MM.1S (cell line): ENCODE data around the gene GPR155.

Source experiments
- DNase-seq: peaks from one replicate; pipeline ENCODE4 v3.0.0-alpha.2; 2015
- H2AFZ ChIP-seq: fragments of 300-600 bp; sonication (generic); 2 replicates; pipeline ENCODE4 v1.6.0; 2016; ENCODE audit warnings: antibody characterized with exemption, low read length
- H3F3A ChIP-seq: fragments of 300-600 bp; sonication (generic); 2 replicates; pipeline ENCODE4 v1.6.1; 2016; ENCODE audit warnings: mild to moderate bottlenecking, antibody characterized with exemption, low read length, moderate library complexity, mixed read lengths; ENCODE audit not compliant: insufficient read depth
- H3K27ac ChIP-seq: fragments of 300-600 bp; sonication (generic); 2 replicates; pipeline ENCODE4 v1.5.1; 2016; ENCODE audit warnings: mild to moderate bottlenecking, low read length
- H3K27me3 ChIP-seq: fragments of 300-600 bp; sonication (generic); replicated peaks from 2 replicates; pipeline ENCODE4 v1.6.0; 2016; ENCODE audit warnings: low read length; ENCODE audit not compliant: insufficient read depth
- H3K36me3 ChIP-seq: fragments of 300-600 bp; sonication (generic); replicated peaks from 2 replicates; pipeline ENCODE4 v1.6.1; 2016; ENCODE audit warnings: mild to moderate bottlenecking, low read length, mixed read lengths; ENCODE audit not compliant: insufficient read depth
- H3K4me1 ChIP-seq: fragments of 300-600 bp; sonication (generic); 2 replicates; pipeline ENCODE4 v1.6.1; 2016; ENCODE audit warnings: low read length, mixed read lengths
- H3K4me2 ChIP-seq: fragments of 300-600 bp; sonication (generic); 2 replicates; pipeline ENCODE4 v1.6.0; 2016; ENCODE audit warnings: low read depth, low read length
- H3K4me3 ChIP-seq: fragments of 300-600 bp; sonication (generic); 2 replicates; pipeline ENCODE4 v1.5.1; 2016; ENCODE audit warnings: low read length, mixed read lengths
- H3K79me2 ChIP-seq: fragments of 300-600 bp; sonication (generic); 2 replicates; pipeline ENCODE4 v1.6.1; 2016; ENCODE audit warnings: mixed run types, low read length, mixed read lengths
- H3K9ac ChIP-seq: fragments of 300-600 bp; sonication (generic); 2 replicates; pipeline ENCODE4 v1.6.1; 2016; ENCODE audit warnings: low read length, mixed read lengths
- H3K9me2 ChIP-seq: fragments of 300-600 bp; sonication (generic); replicated peaks from 2 replicates; pipeline ENCODE4 v1.6.1; 2016; ENCODE audit warnings: mild to moderate bottlenecking, low read length, mixed read lengths; ENCODE audit not compliant: insufficient read depth
- H3K9me3 ChIP-seq: fragments of 300-600 bp; sonication (generic); replicated peaks from 2 replicates; pipeline ENCODE4 v1.6.1; 2016; ENCODE audit warnings: mild to moderate bottlenecking, low read length, mixed read lengths; ENCODE audit not compliant: insufficient read depth
- H4K20me1 ChIP-seq: fragments of 300-600 bp; sonication (generic); 2 replicates; pipeline ENCODE4 v1.6.1; 2016; ENCODE audit warnings: mild to moderate bottlenecking, low read length, moderate library complexity, mixed read lengths; ENCODE audit not compliant: insufficient read depth
- EZH2 ChIP-seq: fragments of 300-600 bp; sonication (generic); optimal IDR thresholded peaks from 2 replicates; pipeline ENCODE3; 2017; ENCODE audit warnings: low read depth, mild to moderate bottlenecking, antibody characterized with exemption, low read length, mixed read lengths
- EZH2phosphoT487 ChIP-seq: fragments of 300-600 bp; sonication (generic); IDR thresholded peaks from 2 replicates; pipeline ENCODE4 v1.6.1; 2018; ENCODE audit warnings: antibody characterized with exemption, low read length
- TF ChIP-seq, protein P1 (sequence below): fragments of 300-600 bp; sonication (generic); IDR thresholded peaks from 2 replicates; pipeline ENCODE4 v1.5.1; 2016; ENCODE audit warnings: antibody characterized with exemption, low read length, mixed read lengths

The GPR155 gene

DNA sequence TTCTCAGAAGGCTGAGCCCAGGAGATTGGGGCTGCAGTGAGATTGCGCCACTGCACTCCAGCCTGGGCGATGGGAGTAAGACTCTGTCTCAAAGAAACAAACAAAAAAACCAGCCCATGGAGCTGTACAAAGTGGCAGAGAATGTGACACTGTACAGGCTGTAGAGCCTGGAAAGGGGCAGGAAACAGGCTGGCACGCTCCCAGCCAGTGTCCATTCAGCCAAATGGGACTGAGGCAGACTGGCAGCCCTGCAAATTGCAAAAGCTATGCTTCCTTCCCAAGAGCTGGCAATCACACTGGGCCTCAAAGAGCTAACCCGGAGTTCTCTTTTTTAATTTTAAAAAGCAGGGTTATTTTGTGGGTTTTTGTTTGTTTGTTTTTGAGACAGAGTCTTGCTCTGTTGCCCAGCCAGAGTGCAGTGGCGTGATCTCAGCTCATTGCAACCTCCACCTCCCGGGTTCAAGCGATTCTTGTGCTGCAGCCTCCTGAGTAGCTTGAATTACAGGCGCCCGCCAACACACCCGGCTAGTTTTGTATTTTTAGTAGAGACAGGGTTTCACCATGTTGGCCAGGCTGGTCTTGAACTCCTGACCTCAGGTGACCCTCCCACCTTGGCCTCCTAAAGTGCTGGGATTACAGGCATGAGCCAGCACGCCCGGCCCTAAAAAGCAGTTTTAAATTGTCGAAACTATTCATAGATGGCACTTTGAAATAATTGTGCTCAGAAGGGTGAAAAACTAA is 48.5 kb downstream of the GPR155 start:
- no peaks in the 10 kb centered on the region for H3K9me3 ChIP-seq
- no peak overlapping the region for H3K4me2 ChIP-seq
- H3K27me3 ChIP-seq, result no peaks in the 10 kb centered on the region
- H4K20me1 ChIP-seq, result no peaks in the 10 kb centered on the region
- H3K9ac ChIP-seq, result no peak overlapping the region
- no peaks in the 10 kb centered on the region for H3F3A ChIP-seq
- H3K36me3 ChIP-seq, result no peaks in the 10 kb centered on the region
- no peak for DNase-seq
- no peaks in the 10 kb centered on the region for H3K9me2 ChIP-seq
- no peak overlapping the region for H3K27ac ChIP-seq
- H2AFZ ChIP-seq, result no peak overlapping the region
- no peaks in the 10 kb centered on the region for H3K4me1 ChIP-seq
- H3K4me3 ChIP-seq, result no peak overlapping the region
- no peak for TF ChIP-seq EZH2
- no peak for TF ChIP-seq EZH2phosphoT487
- H3K79me2 ChIP-seq, result no peaks in the 10 kb centered on the region

DNA sequence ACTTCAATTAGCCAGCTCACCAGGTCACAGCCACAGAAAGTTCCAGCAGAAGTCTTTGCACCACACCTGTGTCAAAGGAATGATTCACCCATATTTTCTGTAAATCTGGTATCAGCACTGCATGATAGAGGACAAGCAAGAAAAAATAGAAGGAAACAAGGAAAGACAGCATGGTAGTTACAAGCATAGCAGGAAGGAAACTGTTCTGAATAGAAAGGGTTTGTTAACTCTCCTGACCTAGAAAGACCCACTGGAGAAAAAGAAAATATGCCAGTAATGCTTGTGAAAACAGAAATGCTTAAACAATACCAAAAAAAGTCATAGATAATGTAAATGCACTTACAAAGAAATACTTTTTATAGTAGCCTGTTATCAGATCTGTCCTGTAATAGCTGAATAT is 50.5 kb downstream of the GPR155 start:
- no peak overlapping the region for H3K4me2 ChIP-seq
- no peak overlapping the region for H2AFZ ChIP-seq
- H4K20me1 ChIP-seq, result no peaks in the 10 kb centered on the region
- H3K27ac ChIP-seq, result no peak overlapping the region
- no peak overlapping the region for H3K4me3 ChIP-seq
- no peaks in the 10 kb centered on the region for H3K9me3 ChIP-seq
- H3K27me3 ChIP-seq, result no peaks in the 10 kb centered on the region
- no peak overlapping the region for H3K9ac ChIP-seq
- no peak for DNase-seq
- TF ChIP-seq, protein P1, sequence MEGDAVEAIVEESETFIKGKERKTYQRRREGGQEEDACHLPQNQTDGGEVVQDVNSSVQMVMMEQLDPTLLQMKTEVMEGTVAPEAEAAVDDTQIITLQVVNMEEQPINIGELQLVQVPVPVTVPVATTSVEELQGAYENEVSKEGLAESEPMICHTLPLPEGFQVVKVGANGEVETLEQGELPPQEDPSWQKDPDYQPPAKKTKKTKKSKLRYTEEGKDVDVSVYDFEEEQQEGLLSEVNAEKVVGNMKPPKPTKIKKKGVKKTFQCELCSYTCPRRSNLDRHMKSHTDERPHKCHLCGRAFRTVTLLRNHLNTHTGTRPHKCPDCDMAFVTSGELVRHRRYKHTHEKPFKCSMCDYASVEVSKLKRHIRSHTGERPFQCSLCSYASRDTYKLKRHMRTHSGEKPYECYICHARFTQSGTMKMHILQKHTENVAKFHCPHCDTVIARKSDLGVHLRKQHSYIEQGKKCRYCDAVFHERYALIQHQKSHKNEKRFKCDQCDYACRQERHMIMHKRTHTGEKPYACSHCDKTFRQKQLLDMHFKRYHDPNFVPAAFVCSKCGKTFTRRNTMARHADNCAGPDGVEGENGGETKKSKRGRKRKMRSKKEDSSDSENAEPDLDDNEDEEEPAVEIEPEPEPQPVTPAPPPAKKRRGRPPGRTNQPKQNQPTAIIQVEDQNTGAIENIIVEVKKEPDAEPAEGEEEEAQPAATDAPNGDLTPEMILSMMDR, result no peak
- no peaks in the 10 kb centered on the region for H3K9me2 ChIP-seq
- no peaks in the 10 kb centered on the region for H3K4me1 ChIP-seq
- H3F3A ChIP-seq, result no peaks in the 10 kb centered on the region
- H3K36me3 ChIP-seq, result no peaks in the 10 kb centered on the region
- H3K79me2 ChIP-seq, result no peaks in the 10 kb centered on the region

DNA sequence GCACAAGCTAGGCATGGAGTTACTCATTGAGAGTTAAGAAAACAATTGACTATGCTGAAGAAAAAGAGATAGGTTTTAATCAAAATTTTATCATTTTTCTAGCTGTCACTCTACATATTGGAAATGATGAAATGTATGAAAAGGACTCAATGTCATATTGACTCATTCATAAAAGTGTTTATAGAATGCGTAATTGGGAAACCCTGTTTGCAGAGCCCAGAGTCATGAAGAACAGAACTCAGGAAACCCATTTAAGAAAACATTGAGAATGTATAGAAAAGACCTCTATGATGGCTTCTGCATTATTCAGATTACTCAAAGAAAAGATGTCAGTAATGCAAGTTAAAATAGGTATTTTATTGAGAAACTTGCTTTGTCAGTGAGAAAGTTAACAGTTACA is 54.9 kb downstream of the GPR155 start:
- H3K27me3 ChIP-seq, result no peaks in the 10 kb centered on the region
- H2AFZ ChIP-seq, result no peak overlapping the region
- no peak overlapping the region for H3K4me3 ChIP-seq
- no peaks in the 10 kb centered on the region for H3F3A ChIP-seq
- H3K79me2 ChIP-seq, result no peaks in the 10 kb centered on the region
- H3K27ac ChIP-seq, result no peak overlapping the region
- no peaks in the 10 kb centered on the region for H3K4me1 ChIP-seq
- no peaks in the 10 kb centered on the region for H4K20me1 ChIP-seq
- H3K9ac ChIP-seq, result no peak overlapping the region
- no peak for DNase-seq
- no peaks in the 10 kb centered on the region for H3K36me3 ChIP-seq
- no peak overlapping the region for H3K4me2 ChIP-seq
- H3K9me2 ChIP-seq, result no peaks in the 10 kb centered on the region
- no peaks in the 10 kb centered on the region for H3K9me3 ChIP-seq
- TF ChIP-seq EZH2phosphoT487, result no peak
- no peak for TF ChIP-seq EZH2
- TF ChIP-seq, protein P1, result no peak

DNA sequence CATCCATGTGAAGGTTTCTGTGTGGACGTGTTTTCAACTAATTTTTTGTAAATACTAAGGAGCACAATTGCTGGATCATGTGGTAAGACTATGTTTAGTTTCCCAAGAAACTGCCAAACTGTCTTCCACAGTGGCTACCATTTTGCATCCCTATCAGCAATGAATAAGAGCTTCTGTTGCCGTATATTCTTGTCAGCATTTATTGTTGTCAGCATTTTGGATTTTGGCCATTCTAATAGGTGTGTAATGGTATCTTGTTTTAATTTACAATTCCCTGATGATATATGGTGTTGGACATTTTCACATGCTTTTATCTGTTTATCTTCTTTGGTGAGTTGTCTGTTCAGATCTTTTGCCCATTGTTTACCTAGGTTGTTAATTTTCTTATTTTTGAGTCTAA is 56.8 kb downstream of the GPR155 start:
- H3K9ac ChIP-seq, result no peak overlapping the region
- H3K27ac ChIP-seq, result no peak overlapping the region
- no peaks in the 10 kb centered on the region for H3F3A ChIP-seq
- no peaks in the 10 kb centered on the region for H3K27me3 ChIP-seq
- TF ChIP-seq, protein P1, result no peak
- TF ChIP-seq EZH2phosphoT487, result no peak
- no peak for TF ChIP-seq EZH2
- no peaks in the 10 kb centered on the region for H3K9me3 ChIP-seq
- H3K4me2 ChIP-seq, result no peak overlapping the region
- H3K36me3 ChIP-seq, result no peaks in the 10 kb centered on the region
- no peaks in the 10 kb centered on the region for H3K79me2 ChIP-seq
- H4K20me1 ChIP-seq, result no peaks in the 10 kb centered on the region
- no peaks in the 10 kb centered on the region for H3K4me1 ChIP-seq
- H2AFZ ChIP-seq, result no peak overlapping the region
- DNase-seq, result no peak
- H3K4me3 ChIP-seq, result no peak overlapping the region
- H3K9me2 ChIP-seq, result no peaks in the 10 kb centered on the region
